Neural cell (in vitro differentiated cells): ENCODE results near the gene TMEM200C. TPM values are rescaled to one million over a fixed set of nuclear protein-coding genes. Genes with fewer than 3 reads are reported as not detected.
A peak's percentile ranks its signal among the peaks of the same experiment; 100 is the strongest.

ENCODE experiments used
- H2AFZ ChIP-seq: fragments of 200-600, 300-800 bp; sonication (generic), shearing (Covaris generic); 2 replicates; pipeline ENCODE4 v1.6.0; 2014; ENCODE audit warnings: low read depth, mild to moderate bottlenecking, antibody characterized with exemption, low read length, moderate library complexity
- H3F3A ChIP-seq: fragments of 200-600 bp; shearing (Covaris generic); 2 replicates; pipeline ENCODE4 v1.6.1; 2016; ENCODE audit warnings: mild to moderate bottlenecking, moderate library complexity, mixed read lengths, antibody characterized with exemption, low read length; ENCODE audit not compliant: insufficient read depth, poor library complexity, severe bottlenecking
- H3K27ac ChIP-seq: fragments of 200-600, 300-800 bp; sonication (generic), shearing (Covaris generic); 2 replicates; pipeline ENCODE4 v1.5.1; 2014; ENCODE audit warnings: mild to moderate bottlenecking, low read length, moderate library complexity
- H3K27me3 ChIP-seq: fragments of 300-800, 200-600 bp; sonication (generic), shearing (Covaris generic); 2 replicates; pipeline ENCODE4 v1.6.0; 2014; ENCODE audit warnings: mild to moderate bottlenecking, low read depth, low read length, moderate library complexity; ENCODE audit not compliant: insufficient read depth
- H3K36me3 ChIP-seq: fragments of 300-800, 200-600 bp; sonication (generic), shearing (Covaris generic); 2 replicates; pipeline ENCODE4 v1.5.1; 2014; ENCODE audit warnings: mild to moderate bottlenecking, antibody characterized with exemption, low read length, moderate library complexity; ENCODE audit not compliant: insufficient read depth
- H3K4me2 ChIP-seq: fragments of 300-800, 200-600 bp; sonication (generic), shearing (Covaris generic); 2 replicates; pipeline ENCODE4 v1.6.0; 2014; ENCODE audit warnings: mild to moderate bottlenecking, low read length
- H3K4me3 ChIP-seq: fragments of 300-800, 200-600 bp; sonication (generic), shearing (Covaris generic); 2 replicates; pipeline ENCODE4 v1.5.1; 2014; ENCODE audit warnings: mild to moderate bottlenecking, low read length, moderate library complexity
- H3K79me2 ChIP-seq: fragments of 200-600 bp; shearing (Covaris generic); replicated peaks from 2 replicates; pipeline ENCODE4 v1.6.0; 2014; ENCODE audit warnings: mild to moderate bottlenecking, low read length, moderate library complexity; ENCODE audit not compliant: insufficient read depth
- H3K9ac ChIP-seq: fragments of 300-800, 200-600 bp; sonication (generic), shearing (Covaris generic); 2 replicates; pipeline ENCODE4 v1.6.1; 2016; ENCODE audit warnings: mild to moderate bottlenecking, low read length, mixed read lengths
- H3K9me2 ChIP-seq: fragments of 200-600 bp; shearing (Covaris generic); 2 replicates; pipeline ENCODE4 v1.6.1; 2016; ENCODE audit warnings: mild to moderate bottlenecking, low read length, mixed read lengths; ENCODE audit not compliant: insufficient read depth
- H3K9me3 ChIP-seq: fragments of 200-600, 300-800 bp; sonication (generic), shearing (Covaris generic); 2 replicates; pipeline ENCODE4 v1.6.1; 2016; ENCODE audit warnings: mild to moderate bottlenecking, mixed run types, low read length, moderate library complexity, mixed read lengths
- H4K20me1 ChIP-seq: fragments of 200-600 bp; shearing (Covaris generic); 2 replicates; pipeline ENCODE4 v1.6.1; 2016; ENCODE audit warnings: mild to moderate bottlenecking, mixed run types; ENCODE audit not compliant: insufficient read depth
- CTCF ChIP-seq: fragments of 450-650 bp; IDR thresholded peaks from 2 replicates; pipeline ENCODE4 v1.5.1; 2014; ENCODE audit warnings: antibody characterized with exemption, mild to moderate bottlenecking, moderate library complexity; ENCODE audit not compliant: poor library complexity, severe bottlenecking
- EP300 ChIP-seq: fragments of 450-650 bp; conservative IDR thresholded peaks from 2 replicates; pipeline ENCODE4 v1.6.1; 2014; ENCODE audit warnings: antibody characterized with exemption, mild to moderate bottlenecking, moderate library complexity; ENCODE audit not compliant: poor library complexity, severe bottlenecking
- EZH2 ChIP-seq: fragments of 200-600, 300-800 bp; shearing (Covaris generic), sonication (generic); IDR thresholded peaks from 2 replicates; pipeline ENCODE4 v1.6.1; 2014; ENCODE audit warnings: antibody characterized with exemption, low read length, borderline replicate concordance, mild to moderate bottlenecking; ENCODE audit not compliant: insufficient read depth, poor library complexity, severe bottlenecking
- MXI1 ChIP-seq: fragments of 450-650 bp; conservative IDR thresholded peaks from 2 replicates; pipeline ENCODE4 v1.6.1; 2014; ENCODE audit warnings: antibody characterized with exemption, mild to moderate bottlenecking; ENCODE audit not compliant: poor library complexity, severe bottlenecking
- POLR2AphosphoS5 ChIP-seq: IDR thresholded peaks from 2 replicates; pipeline ENCODE4 v1.6.1; 2012
- RAD21 ChIP-seq: fragments of 450-650 bp; conservative IDR thresholded peaks from 2 replicates; pipeline ENCODE4 v1.6.1; 2014; ENCODE audit warnings: antibody characterized with exemption, mild to moderate bottlenecking, moderate library complexity
- REST ChIP-seq: IDR thresholded peaks from 2 replicates; pipeline ENCODE4 v1.6.1; 2012; ENCODE audit warnings: borderline replicate concordance
- SMC3 ChIP-seq: fragments of 450-650 bp; conservative IDR thresholded peaks from 2 replicates; pipeline ENCODE4 v1.6.1; 2014; ENCODE audit warnings: antibody characterized with exemption, mild to moderate bottlenecking, moderate library complexity; ENCODE audit not compliant: poor library complexity
- TAF1 ChIP-seq: IDR thresholded peaks from 2 replicates; pipeline ENCODE4 v1.6.1; 2012; ENCODE audit warnings: low read depth
- polyA plus RNA-seq: library from polyadenylated mRNA; depleted of rRNA; stranded (reverse); fragments of >200 nt; gene quantifications from 2 replicates; pipeline ENCODE4 v1.2.3, GENCODE V29; 2014

TMEM200C gene
- polyA plus RNA-seq, 1 donor from 2014 or later, result 8.2 TPM

DNA sequence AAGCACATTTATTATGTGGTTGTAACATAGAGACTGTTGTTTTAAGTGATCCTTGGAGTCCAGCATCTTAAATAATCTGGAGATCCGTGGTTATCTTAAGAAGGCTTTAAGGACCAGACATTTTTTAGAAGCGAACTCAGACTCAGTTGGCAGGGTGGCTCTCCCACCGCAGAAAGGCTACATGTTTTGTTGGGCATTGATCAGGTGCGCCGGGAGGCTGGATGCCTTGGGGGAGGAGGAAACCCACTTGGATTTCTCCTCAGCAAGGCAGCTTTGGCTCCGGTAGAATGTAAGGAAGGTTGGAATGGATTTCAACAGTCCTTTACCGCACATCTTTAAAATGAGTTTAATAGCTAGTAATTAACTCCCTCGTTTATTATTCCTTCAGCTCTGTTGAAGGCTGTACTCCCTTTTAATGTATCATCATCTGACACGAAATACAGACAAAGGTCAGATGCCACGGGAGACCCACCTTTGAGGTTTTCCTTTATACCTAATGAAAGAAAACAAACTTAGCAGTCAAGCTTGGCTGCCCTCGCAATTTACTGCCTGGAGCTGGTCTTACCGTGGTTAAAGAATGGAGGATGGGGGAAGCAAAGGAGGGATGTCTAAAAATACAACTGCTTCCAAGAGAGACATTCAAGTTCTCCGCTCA, 1.2 kb downstream of the TMEM200C start:
- peak overlapping the region; percentile 38 for H3K27ac ChIP-seq
- H3K36me3 ChIP-seq, result peaks cover 6% of the 10 kb centered on the region
- peak overlapping the region; percentile 75 for H3K4me3 ChIP-seq
- H2AFZ ChIP-seq, result peak overlapping the region; percentile 16
- H3K9me2 ChIP-seq, result no peaks in the 10 kb centered on the region
- H3K4me2 ChIP-seq, result peak overlapping the region; percentile 98
- no peaks in the 10 kb centered on the region for H3K9me3 ChIP-seq
- H4K20me1 ChIP-seq, result no peaks in the 10 kb centered on the region
- TF ChIP-seq RAD21 (no peak), SMC3 (peak; percentile 27)
- H3K79me2 ChIP-seq, result peaks cover 30% of the 10 kb centered on the region
- peak overlapping the region; percentile 68 for H3K9ac ChIP-seq
- no peaks in the 10 kb centered on the region for H3K27me3 ChIP-seq
- peaks cover 5% of the 10 kb centered on the region for H3F3A ChIP-seq

- Histone ChIP-seq H3K9me2 (no peaks in the 10 kb centered on the region), H3K79me2 (peaks cover 30% of the 10 kb centered on the region), H3K36me3 (peaks cover 11% of the 10 kb centered on the region), H3K4me3 (peak overlapping the region; percentile 75), H3K27me3 (no peaks in the 10 kb centered on the region), H3K9me3 (no peaks in the 10 kb centered on the region), H3K4me2 (peak overlapping the region; percentile 98), H4K20me1 (no peaks in the 10 kb centered on the region), H2AFZ (no peak overlapping the region), H3F3A (peaks cover 5% of the 10 kb centered on the region), H3K27ac (no peak overlapping the region), H3K9ac (peak overlapping the region; percentile 68)
- TF ChIP-seq TAF1, result no peak
- TF ChIP-seq EZH2, result no peak
- no peak for TF ChIP-seq EP300
- no peak for TF ChIP-seq POLR2AphosphoS5
- TF ChIP-seq RAD21, result no peak
- no peak for TF ChIP-seq MXI1
- no peak for TF ChIP-seq REST
- TF ChIP-seq SMC3, result no peak
Observed at GRCh38 chr18:5892823-5893431, 2.4 kb downstream of the TMEM200C start.

- Histone ChIP-seq H3K4me3 (peak overlapping the region; percentile 75), H3K79me2 (peaks cover 30% of the 10 kb centered on the region), H3K27ac (no peak overlapping the region), H3K27me3 (no peaks in the 10 kb centered on the region), H3K4me2 (peak overlapping the region; percentile 98), H2AFZ (no peak overlapping the region), H4K20me1 (no peaks in the 10 kb centered on the region), H3F3A (peaks cover 5% of the 10 kb centered on the region), H3K36me3 (peaks cover 11% of the 10 kb centered on the region), H3K9me2 (no peaks in the 10 kb centered on the region), H3K9me3 (no peaks in the 10 kb centered on the region), H3K9ac (no peak overlapping the region)
- TF ChIP-seq TAF1 (no peak), SMC3 (no peak), REST (no peak), MXI1 (no peak), EZH2 (no peak), EP300 (no peak), RAD21 (no peak), CTCF (no peak), POLR2AphosphoS5 (no peak)
Observed at GRCh38 chr18:5891854-5892215, 3.5 kb downstream of the TMEM200C start.
